Measurements from ENCODE around the gene PUM2. TPM values are rescaled to one million over a fixed set of nuclear protein-coding genes. Genes with fewer than 3 reads are reported as not detected.

PUM2 gene
- total RNA-seq, 2 donors from 2014 or later: 114 to 126 TPM

DNA sequence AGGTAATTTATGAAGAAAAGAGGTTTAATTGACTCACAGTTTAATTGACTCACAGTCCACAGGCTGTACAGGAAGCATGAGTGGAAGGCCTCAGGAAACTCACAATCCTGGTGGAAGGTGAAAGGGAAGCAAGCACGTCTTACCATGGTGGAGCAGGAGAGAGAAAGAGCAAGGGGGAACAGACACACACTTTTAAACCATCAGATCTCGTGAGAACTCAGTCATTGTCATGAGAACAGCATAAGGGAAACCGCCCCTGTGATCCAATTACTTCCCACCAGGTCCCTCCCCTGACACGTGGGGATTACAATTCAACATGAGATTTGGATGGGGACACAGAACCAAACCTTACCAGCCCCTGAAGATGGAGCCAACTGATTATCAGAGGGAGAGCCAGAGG lies 11.2 kb upstream of the PUM2 start:
- Histone ChIP-seq H3K36me3 (ENCODE audit: control insufficient read depth, insufficient read depth, low read length) (no peaks in the 10 kb centered on the region), H3K27me3 (ENCODE audit: control insufficient read depth, insufficient read depth, low read length, poor library complexity, severe bottlenecking) (no peaks in the 10 kb centered on the region), H3K9ac (ENCODE audit: extremely low read depth, low read length, poor library complexity, severe bottlenecking) (no peak overlapping the region), H3K4me3 (ENCODE audit: low read length) (no peak overlapping the region), H3K27ac (ENCODE audit: low read depth, low read length) (no peak overlapping the region), H3K9me3 (ENCODE audit: control insufficient read depth, low read length) (no peaks in the 10 kb centered on the region), H3K4me1 (ENCODE audit: control insufficient read depth, insufficient read depth, low read length) (no peaks in the 10 kb centered on the region)
- no peak overlapping the region for H3K27ac Mint-ChIP-seq
- no peak overlapping the region for H3K4me3 Mint-ChIP-seq
- 87 to 100% methylated on average over 1 to 4 of the region's 4 CpGs for WGBS, 2 experiments (ENCODE audit: insufficient coverage in 1 of 2, insufficient read length in 1 of 2)
- H3K4me1 Mint-ChIP-seq: no peaks in the 10 kb centered on the region
- no peaks in the 10 kb centered on the region for H3K9me3 Mint-ChIP-seq
- no peaks in the 10 kb centered on the region for H3K36me3 Mint-ChIP-seq (ENCODE audit: low read depth)
- H3K27me3 Mint-ChIP-seq (ENCODE audit: insufficient read depth): peaks cover 10% of the 10 kb centered on the region
- TF ChIP-seq CTCF (conservative IDR thresholded peaks at IDR 0.05): no peak
- no peak for DNase-seq

DNA sequence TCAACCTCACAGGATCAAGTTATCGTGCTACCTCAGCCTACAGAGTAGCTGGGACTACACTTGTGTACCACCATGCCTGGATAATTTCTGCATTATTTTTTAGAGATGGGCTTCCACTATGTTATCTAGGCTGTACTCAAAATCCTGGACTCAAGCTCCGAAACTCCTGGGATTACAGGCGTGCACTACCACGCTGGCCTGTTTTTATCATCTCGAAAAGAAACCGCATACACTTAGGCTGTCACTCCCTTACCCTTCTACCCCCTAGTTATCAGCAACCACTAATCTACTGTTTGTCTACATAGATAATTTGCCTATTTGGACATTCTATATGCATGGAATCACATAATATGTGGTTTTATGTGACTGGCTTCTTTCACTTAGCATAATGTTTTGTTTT lies 8.5 kb upstream of the PUM2 start:
- 96 to 100% methylated on average over 6 of the region's 6 CpGs for WGBS, 2 experiments (ENCODE audit: insufficient coverage in 1 of 2, insufficient read length in 1 of 2)
- Mint-ChIP-seq H3K27ac (no peak overlapping the region), H3K27me3 (ENCODE audit: insufficient read depth) (no peaks in the 10 kb centered on the region), H3K9me3 (no peaks in the 10 kb centered on the region), H3K4me3 (no peak overlapping the region), H3K36me3 (ENCODE audit: low read depth) (no peaks in the 10 kb centered on the region), H3K4me1 (no peaks in the 10 kb centered on the region)
- H3K9ac ChIP-seq (ENCODE audit: extremely low read depth, low read length, poor library complexity, severe bottlenecking): no peak overlapping the region
- H3K4me3 ChIP-seq (ENCODE audit: low read length): no peak overlapping the region
- no peaks in the 10 kb centered on the region for H3K27me3 ChIP-seq (ENCODE audit: control insufficient read depth, insufficient read depth, low read length, poor library complexity, severe bottlenecking)
- TF ChIP-seq CTCF (conservative IDR thresholded peaks at IDR 0.05): no peak
- DNase-seq: no peak
- no peaks in the 10 kb centered on the region for H3K4me1 ChIP-seq (ENCODE audit: control insufficient read depth, insufficient read depth, low read length)
- H3K36me3 ChIP-seq (ENCODE audit: control insufficient read depth, insufficient read depth, low read length): no peaks in the 10 kb centered on the region
- H3K9me3 ChIP-seq (ENCODE audit: control insufficient read depth, low read length): no peaks in the 10 kb centered on the region
- no peak overlapping the region for H3K27ac ChIP-seq (ENCODE audit: low read depth, low read length)

DNA sequence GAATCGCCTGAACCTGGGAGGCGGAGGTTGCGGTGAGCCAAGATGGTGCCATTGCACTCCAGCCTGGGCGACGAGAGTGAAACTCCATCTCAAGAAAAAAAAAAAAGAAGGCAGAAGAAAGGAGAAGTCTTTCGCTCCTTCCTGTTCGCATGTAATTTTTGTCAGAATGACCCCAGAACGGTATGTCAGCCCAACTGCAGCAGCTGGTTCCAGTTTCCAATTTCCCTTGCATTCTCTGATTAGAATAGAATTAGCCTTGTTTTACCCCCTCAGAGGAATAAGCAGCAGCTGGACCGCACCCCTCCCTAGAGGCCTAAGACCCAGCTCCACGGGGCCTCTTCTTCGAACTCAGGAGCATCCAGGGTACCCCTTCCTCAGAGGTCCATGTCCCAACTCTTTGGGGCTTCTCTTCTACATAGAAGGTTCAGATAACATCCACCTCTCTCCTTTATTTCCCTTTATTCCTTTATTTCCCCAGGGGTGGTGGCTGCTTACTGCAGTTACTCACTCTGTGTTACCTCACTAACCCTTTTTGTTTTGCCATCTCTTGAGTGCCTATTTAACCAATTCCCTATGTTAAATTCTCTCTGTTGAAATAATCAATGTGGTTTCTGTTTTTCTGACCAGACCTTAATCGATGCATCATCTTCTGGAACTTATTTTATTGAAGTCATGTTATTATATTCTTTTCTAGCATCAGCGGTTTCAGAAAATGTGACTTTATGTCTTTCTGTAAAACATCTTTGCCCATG lies 7.2 kb upstream of the PUM2 start:
- Histone ChIP-seq H3K27ac (ENCODE audit: low read depth, low read length) (no peak overlapping the region), H3K9me3 (ENCODE audit: control insufficient read depth, low read length) (no peaks in the 10 kb centered on the region), H3K4me3 (ENCODE audit: low read length) (no peak overlapping the region), H3K27me3 (ENCODE audit: control insufficient read depth, insufficient read depth, low read length, poor library complexity, severe bottlenecking) (no peaks in the 10 kb centered on the region), H3K36me3 (ENCODE audit: control insufficient read depth, insufficient read depth, low read length) (no peaks in the 10 kb centered on the region), H3K4me1 (ENCODE audit: control insufficient read depth, insufficient read depth, low read length) (no peaks in the 10 kb centered on the region), H3K9ac (ENCODE audit: extremely low read depth, low read length, poor library complexity, severe bottlenecking) (no peak overlapping the region)
- Mint-ChIP-seq H3K27ac (no peak overlapping the region), H3K27me3 (ENCODE audit: insufficient read depth) (no peaks in the 10 kb centered on the region), H3K36me3 (ENCODE audit: low read depth) (no peaks in the 10 kb centered on the region), H3K9me3 (no peaks in the 10 kb centered on the region), H3K4me3 (no peak overlapping the region), H3K4me1 (no peaks in the 10 kb centered on the region)
- DNase-seq: no peak
- TF ChIP-seq CTCF (conservative IDR thresholded peaks at IDR 0.05): no peak
- WGBS, 2 experiments (ENCODE audit: insufficient coverage in 1 of 2, insufficient read length in 1 of 2): 91 to 94% methylated on average over 11 to 13 of the region's 13 CpGs

All from endodermal cell (in vitro differentiated cells).